Measurements from ENCODE around the gene DNAAF5. TPM values are rescaled to one million over a fixed set of nuclear protein-coding genes. Genes with fewer than 3 reads are reported as not detected.
A peak's percentile ranks its signal among the peaks of the same experiment; 100 is the strongest.

DNAAF5 gene
- total RNA-seq, 4 donors from 2014 or later, result 5.6 to 34.3 (median 13.3) TPM

GRCh38 chr7:683526-684205 is 42.8 kb upstream of the DNAAF5 start:
- intact Hi-C loops (cut with DNase I; ENCODE audit: low total_unique reads), result no loop called here
- H3K27ac ChIP-seq, result no peak overlapping the region
- H3K36me3 ChIP-seq, result no peaks in the 10 kb centered on the region
- no peaks in the 10 kb centered on the region for H3K27me3 ChIP-seq
- peaks cover 0 to 26% of the 10 kb centered on the region in 2 donors for H3K9me3 ChIP-seq
- no peak overlapping the region for H3K4me3 ChIP-seq
- TF ChIP-seq POLR2A (IDR thresholded peaks at IDR 0.05), result no peak
- no peak for TF ChIP-seq CTCF (IDR thresholded peaks at IDR 0.05)
- peak in 1 of 2 donors; percentile 5 for DNase-seq
- H3K4me1 ChIP-seq, result no peaks in the 10 kb centered on the region

GRCh38 chr7:684416-684815 is 42.1 kb upstream of the DNAAF5 start:
- Histone ChIP-seq H3K27me3 (no peaks in the 10 kb centered on the region), H3K4me1 (no peaks in the 10 kb centered on the region), H3K4me3 (no peak overlapping the region), H3K36me3 (no peaks in the 10 kb centered on the region), H3K9me3 (peaks cover 0 to 31% of the 10 kb centered on the region in 2 donors), H3K27ac (no peak overlapping the region)
- intact Hi-C loops (cut with DNase I; ENCODE audit: low total_unique reads), result no loop called here
- TF ChIP-seq CTCF (IDR thresholded peaks at IDR 0.05), result no peak
- no peak for DNase-seq

GRCh38 chr7:685540-685939 is 41.0 kb upstream of the DNAAF5 start:
- Histone ChIP-seq H3K27ac (no peak overlapping the region), H3K27me3 (no peaks in the 10 kb centered on the region), H3K4me3 (no peak overlapping the region), H3K4me1 (no peaks in the 10 kb centered on the region), H3K36me3 (no peaks in the 10 kb centered on the region), H3K9me3 (peaks cover 0 to 32% of the 10 kb centered on the region in 2 donors)
- no peak for DNase-seq
- TF ChIP-seq CTCF (IDR thresholded peaks at IDR 0.05) (no peak), POLR2A (IDR thresholded peaks at IDR 0.05) (no peak)
- intact Hi-C loops (cut with DNase I; ENCODE audit: low total_unique reads), result no loop called here

DNA sequence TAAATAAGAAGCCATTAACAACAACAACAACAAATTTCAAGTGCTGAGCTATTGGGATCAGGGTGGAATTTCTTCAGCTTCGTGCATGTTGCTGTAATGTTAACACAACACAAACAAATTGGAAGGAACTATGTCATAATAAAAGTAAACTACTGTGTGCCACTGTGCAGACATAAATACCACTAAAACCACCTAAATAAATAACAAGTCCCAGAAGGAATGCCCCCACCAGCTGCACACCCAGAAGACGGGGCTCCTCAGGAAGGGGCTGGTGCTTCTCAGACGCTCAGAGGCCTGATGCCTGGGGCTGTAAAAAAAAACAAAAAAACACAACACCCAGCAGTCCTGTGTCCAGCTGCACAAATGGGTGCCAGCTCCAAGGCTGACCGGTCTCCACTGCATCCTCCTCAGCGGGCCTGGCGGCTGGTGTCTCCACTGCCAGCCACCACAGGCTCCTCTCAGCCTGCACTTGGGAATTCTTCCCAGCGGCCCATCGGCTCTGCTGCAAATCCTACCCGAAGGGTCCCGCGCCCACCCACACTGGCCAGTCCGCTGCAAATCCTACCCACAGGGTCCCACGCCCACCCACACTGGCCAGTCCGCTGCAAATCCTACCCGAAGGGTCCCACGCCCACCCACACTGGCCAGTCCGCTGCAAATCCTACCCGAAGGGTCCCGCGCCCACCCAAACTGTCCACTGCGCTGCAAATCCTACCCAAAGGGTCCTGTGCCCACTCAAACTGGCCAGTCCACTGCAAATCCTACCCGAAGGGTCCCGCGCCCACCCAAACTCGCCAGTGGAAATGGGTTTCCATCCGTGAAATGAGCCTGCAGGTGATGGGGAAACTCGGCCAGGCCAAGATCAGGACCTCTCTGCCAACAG is 35.8 kb upstream of the DNAAF5 start:
- H3K4me1 ChIP-seq, result no peaks in the 10 kb centered on the region
- no peak for DNase-seq
- TF ChIP-seq POLR2A (IDR thresholded peaks at IDR 0.05) (no peak), CTCF (IDR thresholded peaks at IDR 0.05) (no peak)
- no peak overlapping the region for H3K27ac ChIP-seq
- intact Hi-C loops (cut with DNase I; ENCODE audit: low total_unique reads), result no loop called here
- H3K4me3 ChIP-seq, result no peak overlapping the region
- H3K36me3 ChIP-seq, result no peaks in the 10 kb centered on the region
- H3K9me3 ChIP-seq, result peaks cover 0 to 28% of the 10 kb centered on the region in 2 donors
- no peaks in the 10 kb centered on the region for H3K27me3 ChIP-seq

Data from uterus (tissue), 4 donors.